K562 (cell line): Measurements from ENCODE around the gene YTHDC2. TPM values are rescaled to one million over a fixed set of nuclear protein-coding genes. Genes with fewer than 3 reads are reported as not detected.

Experiments used
- CBX5 ChIP-seq: IDR thresholded peaks from 2 replicates; pipeline ENCODE4 v1.6.1; 2014; ENCODE audit warnings: low read depth, borderline replicate concordance
- CC2D1A ChIP-seq: fragments of 450-650 bp; IDR thresholded peaks from 2 replicates; pipeline ENCODE4 v1.6.1; 2017; ENCODE audit warnings: mild to moderate bottlenecking
- CREB3L1 ChIP-seq: fragments of 450-650 bp; IDR thresholded peaks from 2 replicates; pipeline ENCODE4 v1.6.1; 2014; ENCODE audit warnings: low read depth, mild to moderate bottlenecking, moderate library complexity, borderline replicate concordance
- CSDE1 ChIP-seq, 2 experiments: fragments of 450-650 bp; IDR thresholded peaks; 2 replicates each; pipeline ENCODE4 v1.6.1; 2016; ENCODE audit warnings: mild to moderate bottlenecking in 1 of 2
- FOSL1 ChIP-seq: fragments of 200-800 bp; sonication (Bioruptor generic); conservative IDR thresholded peaks from 2 replicates; pipeline ENCODE4 v1.6.1; 2016; ENCODE audit warnings: missing genetic modification characterization, missing compliant biosample characterization
- FOXA1 ChIP-seq: fragments of 450-650 bp; IDR thresholded peaks from 2 replicates; pipeline ENCODE4 v1.6.1; 2016; ENCODE audit warnings: mild to moderate bottlenecking, borderline replicate concordance
- MBD2 ChIP-seq: sonication (generic); IDR thresholded peaks from 2 replicates; pipeline ENCODE4 v1.6.1; 2016; ENCODE audit warnings: low read depth, borderline replicate concordance
- NFATC3 ChIP-seq: fragments of 450-650 bp; IDR thresholded peaks from 2 replicates; pipeline ENCODE4 v1.6.1; 2017; ENCODE audit warnings: mild to moderate bottlenecking
- RERE ChIP-seq: sonication (generic); formaldehyde crosslinking; IDR thresholded peaks from 2 replicates; pipeline ENCODE4 v1.8.0; 2023; ENCODE audit warnings: missing genetic modification reagents, mild to moderate bottlenecking, borderline replicate concordance
- SIN3A ChIP-seq, 2 experiments: fragments of 150-350 bp in 1 of 2; IDR thresholded peaks; 2 replicates each; pipeline ENCODE4 v1.6.1; 2011 to 2016; ENCODE audit warnings: borderline replicate concordance in 2 of 2, low read depth in 2 of 2, low read length in 2 of 2, mild to moderate bottlenecking in 2 of 2, moderate library complexity in 2 of 2; ENCODE audit not compliant: control insufficient read depth in 1 of 2
- TEAD1 ChIP-seq, 2 experiments: fragments of 450-650 bp in 1 of 2; sonication (generic) in 1 of 2; formaldehyde crosslinking; IDR thresholded peaks; 2 replicates each; pipeline versions ENCODE4 v1.4.0 to v1.8.0; 2020 to 2022; ENCODE audit warnings: mild to moderate bottlenecking in 2 of 2, missing genetic modification reagents in 1 of 2
- U2AF2 ChIP-seq: fragments of 200-400 bp; formaldehyde crosslinking; optimal IDR thresholded peaks from 2 replicates; pipeline ENCODE3; 2017; ENCODE audit warnings: low read depth, mild to moderate bottlenecking, low read length
- ZNF212 ChIP-seq: fragments of 450-650 bp; formaldehyde crosslinking; IDR thresholded peaks from 2 replicates; pipeline ENCODE4 v1.4.0; 2020; ENCODE audit warnings: mild to moderate bottlenecking
- ZNF79 ChIP-seq: fragments of 250-450 bp; sonication (Bioruptor Pico); IDR thresholded peaks from 2 replicates; pipeline ENCODE4 v1.4.0; 2020; ENCODE audit warnings: low read depth, mild to moderate bottlenecking, moderate library complexity
- polyA plus RNA-seq, 8 experiments: library from polyadenylated mRNA; depleted of rRNA in 4 of 8; stranded (reverse) in 5 of 8; unstranded in 3 of 8; fragments of >200 nt; fragmentation: Nextera tagmentation in 2 of 8; fragmentation: Illumina TruSeq in 1 of 8; extraction: Ambion mirVana in 2 of 8; extraction: Trizol in 1 of 8; gene quantifications; 2 replicates each; pipeline versions ENCODE4 v1.2.1 to v1.2.3, GENCODE V29; 2011 to 2014; ENCODE audit warnings: inconsistent platforms in 1 of 8, missing spikeins in 1 of 8
- total RNA-seq, 7 experiments: library from RNA; depleted of rRNA in 6 of 7; stranded (reverse); fragments of >200 nt in 6 of 7; fragmentation: Illumina TruSeq in 2 of 7; extraction: Trizol in 2 of 7; gene quantifications; 2 replicates each; pipeline versions ENCODE4 v1.2.1 to v1.2.3, GENCODE V29; 2011 to 2021; ENCODE audit warnings: low replicate concordance in 1 of 7
- TF ChIP-seq, protein P1 (sequence below), 2 experiments: fragments of 450-650 bp in 1 of 2; IDR thresholded peaks; 2 replicates each; pipeline ENCODE4 v1.6.1; 2011 to 2017; ENCODE audit warnings: low read depth in 2 of 2, antibody characterized with exemption in 1 of 2, borderline replicate concordance in 1 of 2, low read length in 1 of 2, mild to moderate bottlenecking in 1 of 2, mixed read lengths in 1 of 2; ENCODE audit not compliant: control insufficient read depth in 1 of 2
- TF ChIP-seq, protein P2 (sequence below): fragments of 450-650 bp; formaldehyde crosslinking; conservative IDR thresholded peaks from 2 replicates; pipeline ENCODE4 v1.4.0; 2022; ENCODE audit warnings: mild to moderate bottlenecking, missing genetic modification characterization

The YTHDC2 gene
- total and polyA plus RNA-seq, 9 of the 15 experiments (the other 6 are each of a cell fraction or from before 2014, with no cell fraction given), result 2.7 to 21.6 (median 15.9) TPM

DNA sequence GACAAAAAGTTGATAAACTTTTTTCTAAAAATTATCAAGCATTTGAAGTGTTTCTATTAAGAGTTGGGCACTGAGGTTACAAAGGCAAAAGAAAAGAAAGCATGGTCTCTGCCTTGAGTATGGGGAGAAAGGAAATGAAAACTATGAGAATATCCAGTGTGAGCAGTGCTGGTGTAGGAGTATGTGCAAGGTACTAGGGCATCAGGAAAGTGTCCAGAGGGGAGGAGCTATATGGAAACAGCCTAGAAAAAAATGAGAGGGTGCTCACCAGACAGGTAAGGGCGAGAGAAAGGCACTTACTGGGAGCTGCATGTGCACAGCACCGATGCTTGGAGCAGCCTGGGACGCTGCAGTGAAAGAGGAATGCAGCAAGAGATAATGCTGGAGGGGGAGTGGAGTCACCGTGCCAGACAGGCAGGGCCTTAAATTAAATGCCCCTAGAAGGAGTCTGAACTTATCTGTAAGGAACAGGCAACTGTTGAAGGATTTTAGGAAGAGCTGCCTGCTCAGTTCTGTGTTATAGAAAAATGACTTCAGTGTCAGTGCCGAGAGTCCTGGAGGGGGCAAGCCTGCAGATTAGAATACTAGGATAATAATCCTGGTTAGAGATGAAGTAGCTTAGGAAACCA lies 39.3 kb upstream of the YTHDC2 start (continued):
- TF ChIP-seq CREB3L1, result no peak
- no peak for TF ChIP-seq SIN3A (IDR thresholded peaks at IDR 0.05; ENCODE audit: borderline replicate concordance in 2 of 2, control insufficient read depth in 1 of 2, low read depth in 2 of 2, low read length in 2 of 2)
- no peak for TF ChIP-seq U2AF2
- TF ChIP-seq, protein P1, sequence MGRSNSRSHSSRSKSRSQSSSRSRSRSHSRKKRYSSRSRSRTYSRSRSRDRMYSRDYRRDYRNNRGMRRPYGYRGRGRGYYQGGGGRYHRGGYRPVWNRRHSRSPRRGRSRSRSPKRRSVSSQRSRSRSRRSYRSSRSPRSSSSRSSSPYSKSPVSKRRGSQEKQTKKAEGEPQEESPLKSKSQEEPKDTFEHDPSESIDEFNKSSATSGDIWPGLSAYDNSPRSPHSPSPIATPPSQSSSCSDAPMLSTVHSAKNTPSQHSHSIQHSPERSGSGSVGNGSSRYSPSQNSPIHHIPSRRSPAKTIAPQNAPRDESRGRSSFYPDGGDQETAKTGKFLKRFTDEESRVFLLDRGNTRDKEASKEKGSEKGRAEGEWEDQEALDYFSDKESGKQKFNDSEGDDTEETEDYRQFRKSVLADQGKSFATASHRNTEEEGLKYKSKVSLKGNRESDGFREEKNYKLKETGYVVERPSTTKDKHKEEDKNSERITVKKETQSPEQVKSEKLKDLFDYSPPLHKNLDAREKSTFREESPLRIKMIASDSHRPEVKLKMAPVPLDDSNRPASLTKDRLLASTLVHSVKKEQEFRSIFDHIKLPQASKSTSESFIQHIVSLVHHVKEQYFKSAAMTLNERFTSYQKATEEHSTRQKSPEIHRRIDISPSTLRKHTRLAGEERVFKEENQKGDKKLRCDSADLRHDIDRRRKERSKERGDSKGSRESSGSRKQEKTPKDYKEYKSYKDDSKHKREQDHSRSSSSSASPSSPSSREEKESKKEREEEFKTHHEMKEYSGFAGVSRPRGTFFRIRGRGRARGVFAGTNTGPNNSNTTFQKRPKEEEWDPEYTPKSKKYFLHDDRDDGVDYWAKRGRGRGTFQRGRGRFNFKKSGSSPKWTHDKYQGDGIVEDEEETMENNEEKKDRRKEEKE (IDR thresholded peaks at IDR 0.05; ENCODE audit: borderline replicate concordance in 1 of 2, control insufficient read depth in 1 of 2, low read depth in 2 of 2, low read length in 1 of 2), result 0 out of 4 replicates have a peak, but pooled peaks of 1 of the 2 experiments have one; percentile 24
- TF ChIP-seq CSDE1 (IDR thresholded peaks at IDR 0.05), result no peak
- no peak for TF ChIP-seq NFATC3
- no peak for TF ChIP-seq ZNF79 (CRISPR knock-in tag)
- TF ChIP-seq ZNF212 (CRISPR knock-in tag), result no peak
- no peak for TF ChIP-seq FOSL1 (tag)
- TF ChIP-seq TEAD1 (CRISPR knock-in tag; IDR thresholded peaks at IDR 0.05), result no peak
- no peak for TF ChIP-seq RERE (CRISPR knock-in tag)
- peak; percentile 73; the same call in 1 of the 2 replicates for TF ChIP-seq CC2D1A
- TF ChIP-seq, protein P2, sequence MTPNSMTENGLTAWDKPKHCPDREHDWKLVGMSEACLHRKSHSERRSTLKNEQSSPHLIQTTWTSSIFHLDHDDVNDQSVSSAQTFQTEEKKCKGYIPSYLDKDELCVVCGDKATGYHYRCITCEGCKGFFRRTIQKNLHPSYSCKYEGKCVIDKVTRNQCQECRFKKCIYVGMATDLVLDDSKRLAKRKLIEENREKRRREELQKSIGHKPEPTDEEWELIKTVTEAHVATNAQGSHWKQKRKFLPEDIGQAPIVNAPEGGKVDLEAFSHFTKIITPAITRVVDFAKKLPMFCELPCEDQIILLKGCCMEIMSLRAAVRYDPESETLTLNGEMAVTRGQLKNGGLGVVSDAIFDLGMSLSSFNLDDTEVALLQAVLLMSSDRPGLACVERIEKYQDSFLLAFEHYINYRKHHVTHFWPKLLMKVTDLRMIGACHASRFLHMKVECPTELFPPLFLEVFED (CRISPR knock-in tag), result no peak
- no peak for TF ChIP-seq MBD2
- no peak for TF ChIP-seq CBX5
- no peak for TF ChIP-seq FOXA1
